Measurements from ENCODE around the gene NFIB.

DNA sequence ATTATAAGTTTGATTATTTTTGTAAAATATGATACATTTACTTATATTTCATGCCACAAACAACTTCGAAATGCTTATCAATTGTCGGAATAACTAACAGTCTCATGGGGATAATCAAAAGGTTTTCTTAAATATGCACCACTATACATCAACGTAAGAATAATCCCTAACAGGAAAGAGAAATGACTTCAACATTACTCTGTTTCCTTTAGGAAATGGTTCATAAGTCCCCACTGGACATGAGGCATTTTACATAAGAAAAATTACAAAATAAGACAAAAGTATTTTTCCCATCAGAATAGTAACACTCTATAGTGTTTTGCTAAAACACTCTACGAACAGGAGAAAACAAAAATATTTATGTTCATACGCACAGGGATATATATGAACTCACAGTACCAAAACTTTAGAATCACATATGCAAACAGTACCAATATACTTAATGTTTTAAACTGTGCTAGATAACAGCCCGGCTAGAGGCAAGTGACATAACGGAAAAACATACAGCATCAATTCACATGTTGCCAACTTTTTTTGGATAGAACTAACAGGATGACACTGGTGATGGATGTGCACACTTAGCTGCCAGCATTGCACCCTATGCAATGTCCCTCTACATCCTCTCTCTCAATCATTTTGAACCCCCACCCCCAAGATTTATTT, 120.5 kb downstream of the NFIB start:
- TF ChIP-seq, protein P1, sequence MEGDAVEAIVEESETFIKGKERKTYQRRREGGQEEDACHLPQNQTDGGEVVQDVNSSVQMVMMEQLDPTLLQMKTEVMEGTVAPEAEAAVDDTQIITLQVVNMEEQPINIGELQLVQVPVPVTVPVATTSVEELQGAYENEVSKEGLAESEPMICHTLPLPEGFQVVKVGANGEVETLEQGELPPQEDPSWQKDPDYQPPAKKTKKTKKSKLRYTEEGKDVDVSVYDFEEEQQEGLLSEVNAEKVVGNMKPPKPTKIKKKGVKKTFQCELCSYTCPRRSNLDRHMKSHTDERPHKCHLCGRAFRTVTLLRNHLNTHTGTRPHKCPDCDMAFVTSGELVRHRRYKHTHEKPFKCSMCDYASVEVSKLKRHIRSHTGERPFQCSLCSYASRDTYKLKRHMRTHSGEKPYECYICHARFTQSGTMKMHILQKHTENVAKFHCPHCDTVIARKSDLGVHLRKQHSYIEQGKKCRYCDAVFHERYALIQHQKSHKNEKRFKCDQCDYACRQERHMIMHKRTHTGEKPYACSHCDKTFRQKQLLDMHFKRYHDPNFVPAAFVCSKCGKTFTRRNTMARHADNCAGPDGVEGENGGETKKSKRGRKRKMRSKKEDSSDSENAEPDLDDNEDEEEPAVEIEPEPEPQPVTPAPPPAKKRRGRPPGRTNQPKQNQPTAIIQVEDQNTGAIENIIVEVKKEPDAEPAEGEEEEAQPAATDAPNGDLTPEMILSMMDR (conservative IDR thresholded peaks at IDR 0.05 in 1 of 2, IDR thresholded peaks at IDR 0.05 in 1 of 2; ENCODE audit: extremely low read depth in 1 of 2, insufficient read depth in 1 of 2, low read depth in 1 of 2, low read length in 2 of 2) = no peak
- TF ChIP-seq EZH2 (IDR thresholded peaks at IDR 0.05; ENCODE audit: borderline replicate concordance, low read length) = no peak

Data from mammary epithelial cell (primary cell).